Panc1 (cell line): ENCODE measurements around the gene SPNS3. TPM values are rescaled to one million over a fixed set of nuclear protein-coding genes. Genes with fewer than 3 reads are reported as not detected.

Experiments used
- ATAC-seq: fragments of 200-7000 bp; cut with Tn5 transposase; 2 replicates; pipeline ENCODE4 v1.9.1; 2020; ENCODE audit warnings: mild to moderate bottlenecking, moderate library complexity
- BruUV-seq: library from RNA; stranded (reverse); fragments of 400-500 nt; replicated peaks from 2 replicates; lab custom pipeline; 2021; lab: Mats Ljungman, UMichigan
- CTCF ChIA-PET: fragments of 300-600 bp; sonication (Branson Sonifier 250); formaldehyde crosslinking; loops from one replicate; lab custom pipeline; 2022; ENCODE audit warnings: antibody characterized with exemption; lab: Charles Lee
- POLR2A ChIA-PET: fragments of 300-600 bp; sonication (Branson Sonifier 250); formaldehyde crosslinking; loops from one replicate; lab custom pipeline; 2022; ENCODE audit warnings: antibody characterized with exemption; lab: Charles Lee
- DNase-seq: peaks from one replicate; pipeline ENCODE4 v3.0.0-alpha.2; 2010; ENCODE audit warnings: low read depth, low spot score
- H3K27ac ChIP-seq: 2 replicates; pipeline ENCODE4 v1.5.1; 2011; ENCODE audit warnings: mild to moderate bottlenecking, low read length, inconsistent platforms
- H3K27me3 ChIP-seq: fragments of 200-500 bp; sonication (Bioruptor generic); 2 replicates; pipeline ENCODE4 v1.6.0; 2014; ENCODE audit warnings: low read length, inconsistent platforms; ENCODE audit not compliant: control insufficient read depth, insufficient read depth
- H3K36me3 ChIP-seq: fragments of 200-500 bp; sonication (Bioruptor generic); 2 replicates; pipeline ENCODE4 v1.5.1; 2014; ENCODE audit warnings: inconsistent platforms, mild to moderate bottlenecking, low read length, moderate library complexity; ENCODE audit not compliant: control insufficient read depth, insufficient read depth
- H3K4me1 ChIP-seq: 2 replicates; pipeline ENCODE4 v1.5.1; 2011; ENCODE audit warnings: inconsistent platforms, mild to moderate bottlenecking, low read length, moderate library complexity; ENCODE audit not compliant: control insufficient read depth, insufficient read depth
- H3K4me3 ChIP-seq, 2 experiments: 2 replicates each; pipeline ENCODE4 v1.5.1; 2011 to 2012; ENCODE audit warnings: low read depth in 2 of 2, low read length in 2 of 2, mild to moderate bottlenecking in 2 of 2, inconsistent platforms in 1 of 2, moderate library complexity in 1 of 2
- H3K9me3 ChIP-seq: fragments of 200-500 bp; sonication (Bioruptor generic); 2 replicates; pipeline ENCODE4 v1.5.1; 2014; ENCODE audit warnings: low read depth, mild to moderate bottlenecking, inconsistent platforms, low read length, moderate library complexity; ENCODE audit not compliant: control insufficient read depth, insufficient read depth
- POLR2AphosphoS5 ChIP-seq: IDR thresholded peaks from 2 replicates; pipeline ENCODE4 v1.6.1; 2012; ENCODE audit warnings: mild to moderate bottlenecking, low read depth, low read length, moderate library complexity
- SIN3A ChIP-seq: IDR thresholded peaks from 2 replicates; pipeline ENCODE4 v1.6.1; 2012; ENCODE audit warnings: low read depth, mild to moderate bottlenecking, low read length, moderate library complexity, borderline replicate concordance; ENCODE audit not compliant: insufficient read depth
- TCF7L2 ChIP-seq: IDR thresholded peaks from 2 replicates; pipeline ENCODE4 v1.6.1; 2011; ENCODE audit warnings: mild to moderate bottlenecking, low read depth, low read length, inconsistent platforms
- in situ Hi-C: cut with HindIII; loops from 2 replicates; pipeline ENCODE4 v1.10.0; 2016; ENCODE audit warnings: low sequenced_read_pairs, low pct_unique_long_range_greater_than_20kb
- intact Hi-C: fragments of 100-400 bp; cut with micrococcal nuclease; formaldehyde crosslinking; loops from one replicate; pipeline ENCODE4 v1.10.0; 2022; ENCODE audit not compliant: unreplicated experiment
- total RNA-seq: library from RNA; stranded (reverse); gene quantifications from one replicate; pipeline ENCODE4 v1.2.1, GENCODE V29; 2021; ENCODE audit not compliant: unreplicated experiment
- TF ChIP-seq, protein P1 (sequence below): fragments of 450-650 bp; IDR thresholded peaks from 2 replicates; pipeline ENCODE4 v1.5.1; 2017; ENCODE audit warnings: mild to moderate bottlenecking
- TF ChIP-seq, protein P2 (sequence below), 2 experiments: IDR thresholded peaks; 2 replicates each; pipeline ENCODE4 v1.6.1; 2011 to 2012; ENCODE audit warnings: low read depth in 2 of 2, control low read depth in 1 of 2, low read length in 1 of 2, mild to moderate bottlenecking in 1 of 2, moderate library complexity in 1 of 2; ENCODE audit not compliant: insufficient read depth in 1 of 2

The SPNS3 gene
- total RNA-seq, 1 experiment from 2014 or later = 0.10 TPM

- in situ Hi-C loops = no loop called here
- Histone ChIP-seq H3K4me1 (peaks cover 3% of the 10 kb centered on the region), H3K9me3 (no peaks in the 10 kb centered on the region), H3K4me3 (no peak overlapping the region), H3K36me3 (no peaks in the 10 kb centered on the region), H3K27me3 (no peaks in the 10 kb centered on the region), H3K27ac (no peak overlapping the region)
- BruUV-seq = no TSS peak
- ATAC-seq (no peak), DNase-seq (no peak)
- ChIA-PET CTCF (no interaction called here), POLR2A (interaction anchor here (0.6 kb wide), 1 partner anchor 116 kb away, joined by 5 read pairs; no protein-coding TSS in a partner anchor)
- intact Hi-C loops = no loop called here
- TF ChIP-seq, protein P1, sequence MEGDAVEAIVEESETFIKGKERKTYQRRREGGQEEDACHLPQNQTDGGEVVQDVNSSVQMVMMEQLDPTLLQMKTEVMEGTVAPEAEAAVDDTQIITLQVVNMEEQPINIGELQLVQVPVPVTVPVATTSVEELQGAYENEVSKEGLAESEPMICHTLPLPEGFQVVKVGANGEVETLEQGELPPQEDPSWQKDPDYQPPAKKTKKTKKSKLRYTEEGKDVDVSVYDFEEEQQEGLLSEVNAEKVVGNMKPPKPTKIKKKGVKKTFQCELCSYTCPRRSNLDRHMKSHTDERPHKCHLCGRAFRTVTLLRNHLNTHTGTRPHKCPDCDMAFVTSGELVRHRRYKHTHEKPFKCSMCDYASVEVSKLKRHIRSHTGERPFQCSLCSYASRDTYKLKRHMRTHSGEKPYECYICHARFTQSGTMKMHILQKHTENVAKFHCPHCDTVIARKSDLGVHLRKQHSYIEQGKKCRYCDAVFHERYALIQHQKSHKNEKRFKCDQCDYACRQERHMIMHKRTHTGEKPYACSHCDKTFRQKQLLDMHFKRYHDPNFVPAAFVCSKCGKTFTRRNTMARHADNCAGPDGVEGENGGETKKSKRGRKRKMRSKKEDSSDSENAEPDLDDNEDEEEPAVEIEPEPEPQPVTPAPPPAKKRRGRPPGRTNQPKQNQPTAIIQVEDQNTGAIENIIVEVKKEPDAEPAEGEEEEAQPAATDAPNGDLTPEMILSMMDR = no peak
- TF ChIP-seq SIN3A = no peak
- TF ChIP-seq TCF7L2 = no peak
- no peak for TF ChIP-seq POLR2AphosphoS5
- TF ChIP-seq, protein P2, sequence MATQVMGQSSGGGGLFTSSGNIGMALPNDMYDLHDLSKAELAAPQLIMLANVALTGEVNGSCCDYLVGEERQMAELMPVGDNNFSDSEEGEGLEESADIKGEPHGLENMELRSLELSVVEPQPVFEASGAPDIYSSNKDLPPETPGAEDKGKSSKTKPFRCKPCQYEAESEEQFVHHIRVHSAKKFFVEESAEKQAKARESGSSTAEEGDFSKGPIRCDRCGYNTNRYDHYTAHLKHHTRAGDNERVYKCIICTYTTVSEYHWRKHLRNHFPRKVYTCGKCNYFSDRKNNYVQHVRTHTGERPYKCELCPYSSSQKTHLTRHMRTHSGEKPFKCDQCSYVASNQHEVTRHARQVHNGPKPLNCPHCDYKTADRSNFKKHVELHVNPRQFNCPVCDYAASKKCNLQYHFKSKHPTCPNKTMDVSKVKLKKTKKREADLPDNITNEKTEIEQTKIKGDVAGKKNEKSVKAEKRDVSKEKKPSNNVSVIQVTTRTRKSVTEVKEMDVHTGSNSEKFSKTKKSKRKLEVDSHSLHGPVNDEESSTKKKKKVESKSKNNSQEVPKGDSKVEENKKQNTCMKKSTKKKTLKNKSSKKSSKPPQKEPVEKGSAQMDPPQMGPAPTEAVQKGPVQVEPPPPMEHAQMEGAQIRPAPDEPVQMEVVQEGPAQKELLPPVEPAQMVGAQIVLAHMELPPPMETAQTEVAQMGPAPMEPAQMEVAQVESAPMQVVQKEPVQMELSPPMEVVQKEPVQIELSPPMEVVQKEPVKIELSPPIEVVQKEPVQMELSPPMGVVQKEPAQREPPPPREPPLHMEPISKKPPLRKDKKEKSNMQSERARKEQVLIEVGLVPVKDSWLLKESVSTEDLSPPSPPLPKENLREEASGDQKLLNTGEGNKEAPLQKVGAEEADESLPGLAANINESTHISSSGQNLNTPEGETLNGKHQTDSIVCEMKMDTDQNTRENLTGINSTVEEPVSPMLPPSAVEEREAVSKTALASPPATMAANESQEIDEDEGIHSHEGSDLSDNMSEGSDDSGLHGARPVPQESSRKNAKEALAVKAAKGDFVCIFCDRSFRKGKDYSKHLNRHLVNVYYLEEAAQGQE (IDR thresholded peaks at IDR 0.05; ENCODE audit: insufficient read depth in 1 of 2, low read depth in 2 of 2, low read length in 1 of 2) = no peak
These were observed 12.0 kb downstream of the SPNS3 start for GRCh38 chr17:4445731-4446130.

DNA sequence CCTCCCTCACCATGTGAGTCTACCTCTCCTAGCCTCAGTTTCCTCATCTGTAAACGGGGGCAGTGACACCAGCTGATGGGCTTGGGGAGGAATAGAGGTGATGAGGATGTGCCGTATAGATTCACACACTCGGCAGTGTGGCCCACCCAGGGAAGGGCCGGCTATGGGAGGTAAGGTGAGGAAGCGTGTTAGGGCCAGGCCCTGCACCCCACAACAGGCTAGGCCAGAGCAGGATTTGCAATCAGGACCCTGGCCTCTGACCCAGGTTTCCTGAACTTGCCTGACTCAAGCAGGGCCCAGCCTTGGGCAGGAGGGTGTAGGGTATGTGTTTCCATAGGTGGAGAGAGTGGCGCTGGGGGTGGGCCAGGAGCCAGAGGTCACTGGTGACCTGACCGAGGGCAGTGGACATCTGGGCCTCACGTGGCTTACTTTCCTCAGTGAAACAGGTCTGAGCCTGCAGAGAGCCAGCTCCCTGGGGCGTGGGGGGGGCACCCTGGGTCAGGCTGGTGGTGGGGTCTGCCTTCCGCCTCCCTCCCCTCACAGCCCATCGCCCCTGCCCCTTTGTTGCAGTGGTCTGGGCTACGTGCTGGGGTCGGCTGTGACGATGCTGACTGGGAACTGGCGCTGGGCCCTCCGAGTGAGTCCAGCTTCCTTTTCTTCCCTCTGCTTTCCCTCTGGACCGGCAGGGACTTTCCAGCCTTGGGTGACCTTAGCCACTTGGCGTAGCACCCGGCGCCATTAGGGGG lies 12.8 kb downstream of the SPNS3 start:
- Histone ChIP-seq H3K27me3 (no peaks in the 10 kb centered on the region), H3K4me1 (peaks cover 3% of the 10 kb centered on the region), H3K9me3 (no peaks in the 10 kb centered on the region), H3K27ac (no peak overlapping the region), H3K4me3 (no peak overlapping the region), H3K36me3 (no peaks in the 10 kb centered on the region)
- DNase-seq (no peak), ATAC-seq (peak; percentile 31; the same call in 1 of the 2 replicates)
- ChIA-PET POLR2A (no interaction called here), CTCF (no interaction called here)
- no TSS peak for BruUV-seq
- no peak for TF ChIP-seq TCF7L2
- no peak for TF ChIP-seq SIN3A
- TF ChIP-seq POLR2AphosphoS5 = no peak
- TF ChIP-seq, protein P1 = no peak
- TF ChIP-seq, protein P2 (IDR thresholded peaks at IDR 0.05; ENCODE audit: insufficient read depth in 1 of 2, low read depth in 2 of 2, low read length in 1 of 2) = no peak
- in situ Hi-C loops = no loop called here
- intact Hi-C loops = no loop called here
